GF-D8 (cell line): ENCODE data around the gene TBC1D10A.

ENCODE experiments used
- DNase-seq: peaks from one replicate; lab custom pipeline; 2025; lab: John Stamatoyannopoulos, UW

The TBC1D10A gene

DNA sequence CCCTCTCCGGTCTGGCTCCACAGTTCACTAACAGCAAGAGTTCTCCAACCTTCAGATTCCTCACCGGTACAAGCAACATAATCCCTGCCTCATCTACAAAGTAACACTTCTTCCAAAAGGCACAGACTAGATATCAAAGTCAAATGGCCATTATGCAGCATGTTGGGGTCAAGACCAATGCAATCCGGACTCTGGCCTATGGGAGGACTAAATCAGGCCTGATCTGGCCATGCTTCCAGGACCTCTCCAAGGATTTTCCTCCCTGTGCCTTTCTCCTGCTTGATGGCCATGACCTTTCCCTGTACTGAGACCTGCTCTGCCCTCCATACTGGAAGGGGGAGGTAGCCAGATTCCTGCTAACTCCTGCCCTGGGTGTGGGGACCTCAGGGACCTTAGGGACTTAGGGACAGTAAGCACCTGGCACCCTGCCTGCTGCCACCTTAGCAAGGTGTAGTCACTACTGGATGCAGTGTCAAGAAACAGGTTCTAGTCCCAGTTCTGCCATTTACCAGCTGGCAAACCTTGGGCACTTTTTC, 6.7 kb downstream of the TBC1D10A start:
- no peak for DNase-seq

DNA sequence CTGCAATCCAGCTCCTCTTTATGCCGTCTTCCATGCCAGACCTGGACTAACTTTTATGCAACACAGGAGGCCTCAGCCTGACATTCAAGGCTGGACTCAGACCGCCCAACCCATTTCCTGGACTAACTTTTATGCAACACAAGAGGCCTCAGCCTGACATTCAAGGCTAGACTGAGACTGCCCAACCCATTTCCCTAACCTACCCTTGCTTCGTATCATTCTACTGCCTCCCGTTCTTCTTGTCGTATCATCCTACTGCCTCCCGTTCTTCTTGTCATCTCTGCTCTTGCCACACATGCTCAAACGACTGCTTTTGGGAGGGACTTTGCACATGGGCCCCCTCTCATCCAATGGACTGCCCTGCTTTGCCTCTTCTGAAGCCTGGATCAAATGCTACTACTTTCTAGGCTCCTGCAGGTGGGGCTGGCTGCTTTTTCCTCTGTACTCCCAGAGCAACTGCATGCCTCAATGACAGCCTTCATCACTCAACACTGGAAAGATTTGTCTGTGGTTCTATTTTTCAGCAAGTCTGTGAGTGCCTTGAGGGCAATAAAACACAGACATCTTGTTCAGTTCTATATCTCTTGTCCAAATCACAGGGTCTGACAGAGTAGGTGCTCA, 7.8 kb downstream of the TBC1D10A start:
- no peak for DNase-seq

DNA sequence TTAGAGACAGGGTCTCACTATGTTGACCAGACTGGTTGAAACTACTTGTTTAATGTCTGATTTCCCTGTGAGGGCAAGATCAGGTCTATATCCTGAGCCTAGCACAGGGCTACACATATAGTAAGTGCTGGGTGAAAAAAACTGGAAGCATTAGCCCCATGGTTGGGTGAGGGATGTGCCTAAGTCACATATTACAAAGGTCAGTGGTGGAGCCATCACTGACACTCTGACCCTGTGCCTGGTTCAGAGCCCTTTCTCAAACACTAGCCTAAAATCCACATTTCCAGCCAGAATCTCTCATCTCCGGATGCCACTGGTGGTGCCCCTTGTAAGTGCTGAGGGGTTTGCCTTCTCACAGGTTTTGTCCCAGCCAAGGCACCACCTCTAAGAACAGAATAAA, 9.0 kb downstream of the TBC1D10A start:
- no peak for DNase-seq

DNA sequence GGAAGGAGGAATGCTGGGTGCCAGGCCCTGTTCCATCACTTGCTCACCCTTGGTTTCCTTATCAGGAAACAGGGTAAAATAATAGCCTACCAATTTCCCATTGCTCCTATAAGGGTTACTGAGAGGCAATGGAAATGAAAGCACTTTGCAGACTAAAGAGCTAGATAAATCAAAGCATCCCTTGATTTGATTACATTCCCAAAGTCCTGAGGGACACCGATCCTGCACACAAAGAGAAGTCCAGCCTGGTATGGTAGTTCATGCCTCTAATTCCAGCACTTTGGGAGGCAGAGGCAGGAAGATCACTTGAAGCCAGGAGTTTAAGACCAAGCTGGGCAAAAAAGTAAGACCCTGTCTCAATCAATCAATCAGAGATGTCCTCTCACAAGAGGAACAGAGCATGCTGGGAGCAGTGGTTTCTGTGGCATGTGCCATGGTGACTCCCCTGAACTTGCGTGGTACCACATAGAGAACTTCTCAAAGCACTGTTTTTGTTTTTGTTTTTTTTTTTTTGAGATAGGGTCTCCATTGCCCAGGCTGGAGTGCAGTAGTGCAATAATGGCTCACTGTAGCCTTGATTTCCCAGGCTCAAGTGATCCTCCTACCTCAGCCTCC, 10.7 kb downstream of the TBC1D10A start:
- DNase-seq = no peak

DNA sequence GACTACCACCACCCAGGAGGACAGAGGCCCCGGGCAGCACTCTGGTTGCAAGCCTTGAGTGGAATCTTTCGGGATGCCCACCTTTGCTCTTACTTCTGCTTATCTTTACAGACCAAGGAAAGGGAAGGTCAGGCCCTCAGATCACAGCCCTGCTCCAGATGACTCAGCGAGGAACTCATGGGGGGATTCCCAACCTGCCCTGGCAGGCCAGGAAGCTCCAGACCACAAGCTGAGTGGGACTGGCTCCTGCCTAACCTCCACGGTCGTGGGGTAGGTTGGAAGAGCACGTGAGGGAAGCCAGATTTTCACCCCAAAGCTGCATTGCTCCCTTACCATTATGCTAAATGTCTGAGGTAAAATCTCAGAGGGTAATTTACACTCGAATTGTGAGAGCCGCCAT, 11.8 kb downstream of the TBC1D10A start:
- DNase-seq = no peak

DNA sequence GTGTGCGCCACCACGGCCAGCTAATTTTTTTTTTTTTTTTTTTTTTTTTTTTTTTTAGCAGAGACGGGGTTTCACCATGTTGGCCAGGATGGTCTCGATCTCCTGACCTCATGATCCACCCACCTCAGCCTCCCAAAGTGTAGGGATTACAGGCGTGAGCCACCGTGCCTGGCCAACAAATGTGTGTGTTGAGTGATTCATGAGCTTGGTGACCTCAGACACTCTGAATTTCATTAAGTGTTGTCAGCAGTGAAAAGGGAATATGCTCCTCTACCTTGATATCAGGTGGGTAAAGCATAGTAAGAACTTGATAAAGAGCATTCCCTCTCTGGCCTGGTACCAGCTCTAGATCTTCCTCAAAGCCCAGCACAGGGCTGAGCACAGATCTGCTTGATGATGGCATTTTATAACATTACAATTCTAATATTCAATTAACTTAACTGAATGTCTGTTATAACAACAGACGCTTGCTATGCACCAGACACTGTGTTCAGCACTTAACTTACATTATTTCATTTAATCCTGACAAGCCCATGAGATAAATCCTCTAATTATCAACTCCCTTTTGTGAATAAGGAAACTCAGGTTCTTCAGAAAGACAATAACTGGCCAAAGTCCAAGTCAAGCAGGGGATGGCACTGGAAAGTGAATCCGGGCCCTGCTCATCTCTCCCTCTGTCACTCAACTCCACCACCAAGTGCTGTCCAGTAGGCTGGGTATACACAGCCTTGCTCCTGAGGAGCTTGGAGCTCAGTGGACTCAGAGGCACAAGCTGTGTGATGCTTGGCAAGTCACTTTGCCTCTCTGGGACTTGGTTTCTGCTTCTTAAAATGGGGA, 13.0 kb downstream of the TBC1D10A start:
- no peak for DNase-seq

DNA sequence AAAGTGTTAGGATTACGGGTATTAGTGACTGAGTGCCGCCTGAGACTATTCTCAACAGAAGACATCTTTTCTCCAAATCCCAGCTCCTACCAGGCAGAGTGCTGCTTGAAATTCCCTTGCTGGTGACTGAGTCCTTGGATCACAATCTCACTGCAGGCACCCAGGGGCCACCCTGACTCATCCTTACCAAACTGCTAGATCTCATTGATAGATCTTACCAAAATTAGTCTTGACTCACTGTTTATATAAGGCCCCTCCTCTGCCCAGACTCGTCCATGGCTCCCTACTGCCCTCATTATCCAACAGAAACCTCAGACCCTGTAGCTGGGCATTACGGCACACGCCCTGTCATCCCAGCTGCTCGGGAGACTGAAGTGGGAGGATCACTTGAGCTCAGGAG, 14.7 kb downstream of the TBC1D10A start:
- no peak for DNase-seq

DNA sequence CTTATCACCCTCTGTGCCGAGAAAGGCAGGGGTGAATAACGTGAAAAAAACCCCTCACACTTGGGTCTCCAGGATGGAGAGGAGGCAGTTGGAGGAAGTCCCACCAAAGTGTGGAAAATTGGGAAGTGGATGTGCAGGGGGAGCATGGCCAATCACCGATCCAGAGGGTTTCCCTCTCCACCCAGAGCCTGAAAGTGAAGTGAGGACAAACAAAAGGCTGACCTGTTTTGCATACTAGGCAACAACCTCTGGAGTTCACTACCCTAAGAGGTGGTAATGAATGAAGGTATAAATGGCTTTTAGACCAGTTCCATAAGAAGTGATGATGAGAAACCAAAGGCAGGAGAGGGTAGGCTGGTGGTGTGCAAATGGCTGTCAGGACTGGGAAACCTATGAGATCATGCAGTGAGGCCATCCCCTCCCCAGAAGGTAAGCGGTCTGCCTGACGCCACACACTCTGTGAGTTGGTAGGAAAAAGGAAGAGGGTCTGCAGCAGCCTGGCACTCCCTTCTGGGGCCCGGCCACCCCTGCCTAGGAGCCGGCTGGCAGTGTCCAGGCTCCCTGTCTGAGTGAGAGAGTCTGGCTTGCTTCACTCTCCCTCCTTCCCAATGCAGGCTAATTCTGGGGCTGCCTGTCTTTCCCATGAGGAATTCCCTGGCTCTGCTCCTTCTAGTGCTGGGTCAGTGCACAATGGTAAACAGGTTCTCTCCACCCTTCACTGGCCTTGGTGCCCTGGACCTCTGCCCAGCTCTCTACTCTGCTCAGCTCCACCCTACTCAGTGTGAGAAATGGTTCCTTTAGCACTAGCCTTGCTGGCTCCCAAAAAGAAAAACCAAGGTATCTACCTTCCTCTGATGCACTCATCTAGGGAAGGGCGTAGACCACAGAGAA, 15.6 kb downstream of the TBC1D10A start:
- DNase-seq = no peak

DNA sequence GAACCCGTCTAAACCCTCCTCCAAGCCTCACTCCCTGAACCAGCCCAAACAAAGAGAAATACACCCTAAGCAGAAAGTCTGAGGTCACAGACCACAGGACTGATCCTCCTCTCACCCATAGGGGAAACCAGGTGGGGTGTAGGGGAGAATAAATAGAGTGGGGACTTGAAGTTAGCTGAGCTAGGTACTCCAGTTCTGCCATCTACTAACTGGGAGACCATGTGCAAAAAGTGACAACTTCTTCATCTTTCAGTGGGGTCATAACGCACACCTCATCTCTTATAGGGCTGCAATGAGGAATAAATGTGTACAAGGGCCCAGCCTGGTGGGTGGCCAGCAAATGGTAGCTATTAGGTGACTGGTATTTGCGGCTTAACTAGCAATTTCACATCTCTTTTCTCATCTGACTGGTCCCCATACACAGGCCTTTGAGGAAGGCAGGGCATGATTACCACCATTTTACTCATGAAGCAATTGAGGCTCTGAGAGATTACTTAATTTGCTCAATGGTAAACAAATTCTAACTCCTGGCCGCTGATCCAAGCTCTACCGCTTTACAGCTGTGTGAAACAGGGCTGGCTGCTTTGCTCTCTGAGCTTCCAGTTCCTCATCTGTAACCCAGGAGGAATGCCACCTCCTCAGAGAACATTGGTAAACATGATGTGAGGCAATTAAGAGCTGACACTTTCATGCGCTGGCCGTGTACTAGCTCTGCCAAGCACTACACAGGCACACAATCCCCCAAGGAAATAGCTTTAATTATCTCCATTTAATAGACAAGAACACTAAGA, 16.6 kb downstream of the TBC1D10A start:
- DNase-seq = peak; percentile 42

DNA sequence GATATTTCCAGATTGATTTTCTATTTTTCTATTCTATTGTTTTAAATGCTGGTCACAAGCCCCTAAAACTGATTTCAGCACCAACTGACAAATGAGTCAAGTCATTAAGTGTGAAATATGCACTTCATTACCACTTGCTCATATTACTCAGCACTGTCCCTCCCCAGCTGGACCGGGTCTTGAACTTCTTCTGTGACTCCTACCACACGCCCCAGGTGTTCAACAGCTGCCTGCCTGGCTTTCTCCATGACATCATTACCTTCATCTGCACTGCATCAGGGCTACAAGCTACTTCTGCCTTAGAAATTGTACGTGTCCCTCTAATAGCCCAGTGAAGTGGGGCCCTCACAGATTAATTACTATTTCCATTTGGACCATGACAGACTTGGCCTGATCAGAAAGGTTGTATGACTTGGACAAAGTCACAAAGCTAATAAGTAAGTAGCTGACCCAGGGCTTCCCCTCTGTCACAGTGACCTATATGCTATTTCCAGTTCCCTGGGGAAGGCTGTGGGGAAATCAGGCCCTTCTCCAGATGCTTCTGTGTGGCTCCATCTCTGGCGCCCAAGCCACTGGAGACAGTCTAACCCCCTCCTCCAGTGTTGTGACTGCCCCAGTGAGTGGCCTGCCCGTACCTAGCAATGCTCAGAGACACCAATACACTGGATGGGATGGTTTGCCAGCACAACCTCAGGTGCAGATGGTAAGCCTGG, 18.1 kb downstream of the TBC1D10A start:
- DNase-seq = no peak

DNA sequence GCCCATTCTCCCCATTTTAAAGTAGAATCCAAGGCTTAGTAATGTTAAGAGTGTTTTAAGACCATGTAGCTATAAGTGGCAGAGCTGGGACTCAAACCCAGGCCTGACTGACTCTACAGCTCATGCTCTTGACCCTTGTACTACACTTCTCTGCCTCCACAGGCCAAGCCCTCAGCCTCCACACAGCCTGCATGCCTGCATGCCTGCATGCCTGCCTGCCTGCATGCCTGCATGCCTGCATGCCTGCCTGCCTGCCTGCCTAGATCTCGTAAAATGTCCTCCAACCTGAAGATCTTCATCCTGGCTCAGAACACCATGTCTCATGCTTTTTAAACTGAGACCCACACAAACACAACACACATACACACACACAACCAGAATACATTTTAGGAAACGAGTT, 18.6 kb downstream of the TBC1D10A start:
- no peak for DNase-seq

DNA sequence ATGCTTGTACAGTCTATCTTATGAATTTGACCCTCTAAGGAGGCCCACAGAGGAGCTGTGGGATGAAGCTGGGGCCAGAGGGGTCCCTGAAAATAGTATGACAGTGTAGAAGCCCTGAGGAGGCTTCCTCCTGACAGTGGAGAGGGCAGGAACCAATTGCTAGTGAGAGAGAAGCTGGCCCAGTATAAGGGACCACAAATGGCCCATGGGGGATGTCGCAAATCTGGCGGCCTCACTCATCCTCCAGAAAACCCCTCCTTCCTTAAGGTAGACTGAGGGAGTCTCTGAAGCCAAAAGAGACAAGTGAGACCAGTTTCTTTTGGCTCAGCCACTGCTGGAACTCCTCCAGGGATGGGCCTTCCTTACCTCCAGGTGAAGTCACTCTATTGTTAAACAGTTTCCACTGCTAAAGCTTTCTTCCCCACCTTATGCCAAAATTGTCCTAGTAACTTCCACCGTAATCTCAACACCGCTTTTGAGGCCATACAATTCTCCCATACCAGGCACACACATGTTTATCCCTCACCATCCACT, 19.6 kb downstream of the TBC1D10A start:
- DNase-seq = no peak

DNA sequence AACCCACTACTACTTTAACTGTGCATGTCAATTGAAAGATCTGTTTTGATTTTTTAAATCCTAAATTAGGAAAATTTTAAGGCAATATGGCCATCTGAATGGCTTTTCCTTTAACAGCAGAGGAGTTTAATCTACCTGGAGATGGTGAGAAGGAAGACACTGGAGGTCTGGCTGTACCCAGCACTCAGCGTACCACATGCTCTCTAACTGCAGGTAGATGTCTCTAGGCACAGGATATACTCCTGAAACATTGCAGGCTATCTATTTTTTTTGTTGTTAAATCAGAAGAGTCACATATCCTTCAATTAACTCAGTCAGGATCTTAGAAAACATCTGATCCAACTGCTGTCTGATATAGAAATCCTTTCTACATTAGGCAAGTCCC, 20.1 kb downstream of the TBC1D10A start:
- DNase-seq = no peak

DNA sequence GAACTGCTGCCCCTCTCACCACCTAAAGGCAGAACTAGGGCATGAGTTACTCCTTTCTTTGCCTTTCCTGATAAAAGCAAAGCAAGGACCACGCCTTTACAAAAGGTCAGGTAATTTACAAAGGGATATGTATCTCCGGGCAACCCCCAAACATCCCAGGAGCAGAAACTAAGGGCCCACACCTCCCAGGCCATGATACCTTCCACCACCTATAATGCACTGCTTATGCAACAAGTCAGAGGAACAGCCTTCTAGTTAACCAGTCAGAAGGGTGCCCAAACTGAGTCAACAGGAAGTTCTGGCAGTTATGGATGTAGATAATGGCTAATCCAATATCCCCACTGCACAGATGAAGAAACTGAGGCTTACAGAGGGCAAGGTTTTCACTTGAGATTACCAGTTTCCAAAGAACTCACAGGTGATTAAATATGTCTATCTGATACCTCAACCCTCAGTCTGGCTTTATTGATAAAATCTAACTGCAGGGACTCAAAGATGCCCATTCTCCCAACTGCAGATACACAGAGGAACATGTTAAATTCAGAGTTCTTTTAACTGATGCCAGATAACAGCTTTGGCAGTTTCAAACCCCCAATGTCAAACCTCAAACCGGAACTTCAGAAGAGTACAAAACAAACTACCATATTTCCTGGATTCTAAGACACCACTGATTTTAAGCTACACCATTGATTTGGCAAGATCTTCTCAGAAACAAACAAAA, 20.7 kb downstream of the TBC1D10A start:
- DNase-seq = peak; percentile 74

DNA sequence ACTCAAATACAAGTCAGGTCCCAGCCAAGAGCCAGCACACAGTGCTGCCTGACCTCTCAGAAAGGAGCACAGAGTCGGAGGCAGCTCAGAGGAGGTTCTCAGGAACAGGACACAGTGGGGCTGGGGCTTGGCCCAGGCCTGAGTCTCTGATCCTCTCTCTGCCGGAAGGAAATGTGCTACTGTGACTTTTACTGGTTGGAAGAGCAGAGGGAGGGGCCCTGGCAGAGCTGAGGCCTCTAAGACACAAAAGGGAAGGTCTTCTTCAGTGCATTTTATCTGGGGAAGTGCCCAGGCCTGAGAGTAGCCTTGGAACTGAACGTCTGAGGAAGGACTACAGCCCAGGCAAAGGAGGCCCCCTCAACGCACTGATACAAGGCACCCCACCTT, 21.2 kb downstream of the TBC1D10A start:
- peak; percentile 89 for DNase-seq

DNA sequence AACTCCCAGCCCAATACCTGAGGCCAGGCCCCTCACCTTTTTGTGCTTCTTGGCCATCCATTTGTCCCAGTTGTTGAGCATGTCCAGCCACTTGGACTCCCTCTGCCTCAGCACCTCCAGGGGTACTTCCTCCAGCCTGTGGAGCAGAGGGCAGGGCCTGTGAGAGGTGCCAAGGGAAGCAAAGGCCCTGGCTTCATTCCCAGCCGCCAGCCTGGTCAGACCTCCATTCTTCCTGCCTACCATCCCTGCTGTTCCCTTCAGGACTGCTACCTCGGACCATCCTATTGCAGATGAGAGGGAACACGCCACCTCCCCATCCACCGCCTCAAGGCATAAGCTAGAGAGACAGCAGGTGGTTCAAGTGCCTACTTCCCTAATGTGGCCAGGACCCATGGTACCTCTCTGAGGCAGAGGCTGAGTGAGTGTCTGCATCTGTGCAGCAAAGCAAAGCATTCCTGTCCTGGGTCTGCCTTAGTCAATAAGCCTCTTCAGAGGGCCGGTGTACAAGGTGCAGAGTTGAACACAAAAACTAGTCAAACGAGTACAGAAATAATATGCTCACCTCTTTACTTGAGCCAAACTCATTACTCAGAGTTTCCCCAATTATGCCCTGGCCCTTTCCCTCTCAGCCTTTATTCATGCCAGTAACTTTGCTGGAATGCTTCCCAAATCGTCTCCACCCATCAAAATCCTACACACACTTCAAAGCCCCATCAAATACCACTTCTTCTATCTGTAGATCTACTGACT, 22.1 kb downstream of the TBC1D10A start:
- DNase-seq = peak; percentile 28

DNA sequence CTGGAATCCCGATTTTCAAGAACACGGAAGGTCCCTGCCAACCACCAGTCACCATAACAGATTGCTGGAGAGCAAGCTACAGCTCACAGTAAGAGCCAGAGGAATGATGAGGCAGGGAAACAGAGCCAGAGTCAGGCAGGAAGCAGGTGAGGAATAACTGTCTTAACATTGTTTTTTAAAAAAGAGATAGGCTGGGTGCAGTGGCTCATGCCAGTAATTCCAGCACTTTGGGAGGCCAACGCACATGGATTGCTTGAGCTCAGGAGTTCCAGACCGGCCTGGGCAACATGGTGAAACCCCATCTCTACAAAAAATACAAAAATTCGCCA, 24.0 kb downstream of the TBC1D10A start:
- no peak for DNase-seq

DNA sequence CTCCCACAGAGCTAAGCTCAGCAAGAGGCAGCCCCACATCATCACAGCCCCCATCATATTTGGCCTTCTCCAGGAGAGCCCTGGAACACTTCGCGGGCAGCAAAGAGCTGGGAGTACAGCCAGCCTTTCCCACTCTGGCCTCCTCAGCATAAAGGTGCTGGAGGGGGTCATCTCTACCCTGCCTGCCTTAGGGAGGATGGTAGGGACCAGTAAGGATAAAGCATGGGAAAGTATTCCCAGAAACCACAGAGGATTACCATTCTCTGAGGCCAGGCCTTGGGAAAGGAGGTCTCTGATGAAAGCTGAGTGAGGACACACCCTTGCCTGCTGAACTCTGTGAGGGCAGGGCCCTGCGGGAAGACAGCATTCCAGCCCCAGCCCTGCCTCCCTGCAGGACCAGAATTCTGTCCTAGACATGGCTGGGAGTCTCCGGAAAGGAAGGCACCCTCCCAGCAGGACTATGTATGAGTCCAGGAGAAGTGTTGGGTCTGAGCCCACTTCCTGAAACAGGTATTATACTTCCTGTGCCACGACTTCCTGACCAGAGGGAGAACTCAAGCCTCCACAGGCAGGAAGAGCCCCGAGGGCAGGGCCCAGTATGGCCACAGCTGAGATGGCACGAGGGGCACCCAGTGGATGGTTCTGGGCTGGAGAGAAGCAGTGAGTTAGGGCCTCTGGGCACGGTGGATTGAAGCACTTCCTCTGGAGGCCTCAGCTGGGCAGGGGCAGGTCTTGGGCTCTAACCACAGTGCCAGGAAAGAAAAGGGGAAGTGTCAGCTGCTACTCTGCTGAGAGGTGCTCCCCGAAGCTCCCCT, 24.5 kb downstream of the TBC1D10A start:
- DNase-seq = peak; percentile 89
